AML-193 (cell line): ENCODE results near the gene ZNF32.
A peak's percentile ranks its signal among the peaks of the same experiment; 100 is the strongest.
"Not testable (repeated sequence)": the region's sequence is repeated elsewhere in the genome, so short reads cannot be mapped to it uniquely, and the experiment has no call there.

Experiments
- DNase-seq, 2 experiments: peaks; one replicate each; lab custom pipeline; 2025; lab: John Stamatoyannopoulos, UW

The ZNF32 gene

DNA sequence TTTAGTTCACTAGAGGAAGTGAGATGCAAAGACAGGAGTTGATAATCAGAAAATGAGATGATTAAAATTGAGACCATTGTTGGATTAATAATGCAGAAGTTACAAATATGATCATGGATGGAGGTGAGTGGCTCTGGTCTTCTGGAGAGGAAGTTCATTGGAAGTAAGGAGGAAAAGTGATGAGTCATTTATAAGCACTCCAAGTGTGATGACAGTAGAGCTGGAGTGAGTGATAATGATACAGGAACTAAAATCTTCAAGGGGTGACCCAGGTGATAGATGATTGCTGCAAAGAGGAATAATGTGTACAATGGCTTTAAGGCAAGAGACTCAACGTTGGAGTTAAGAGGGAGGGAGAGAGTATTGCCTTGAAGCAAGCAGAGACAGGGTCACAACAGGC lies 20.7 kb downstream of the ZNF32 start:
- no peak for DNase-seq

DNA sequence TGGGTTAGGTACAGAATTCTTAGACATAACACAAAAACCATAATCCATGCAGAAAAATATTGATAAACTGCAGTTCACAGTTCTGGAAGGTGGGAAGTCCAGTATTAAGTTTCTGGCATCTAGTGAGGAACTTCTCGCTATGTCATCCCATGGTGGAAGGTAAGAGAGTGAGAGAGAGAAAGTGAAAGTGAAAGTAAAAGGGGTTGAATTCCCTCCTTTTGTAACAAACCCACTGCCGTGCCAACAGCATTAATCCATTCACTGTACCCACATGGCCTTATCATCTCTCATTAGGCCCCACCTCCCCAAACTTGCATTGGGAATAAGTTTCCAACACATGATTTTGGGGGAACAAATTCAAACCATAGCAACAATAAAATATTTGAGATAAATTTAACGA lies 25.3 kb downstream of the ZNF32 start:
- peak in 1 of 2 experiments; percentile 17 for DNase-seq

DNA sequence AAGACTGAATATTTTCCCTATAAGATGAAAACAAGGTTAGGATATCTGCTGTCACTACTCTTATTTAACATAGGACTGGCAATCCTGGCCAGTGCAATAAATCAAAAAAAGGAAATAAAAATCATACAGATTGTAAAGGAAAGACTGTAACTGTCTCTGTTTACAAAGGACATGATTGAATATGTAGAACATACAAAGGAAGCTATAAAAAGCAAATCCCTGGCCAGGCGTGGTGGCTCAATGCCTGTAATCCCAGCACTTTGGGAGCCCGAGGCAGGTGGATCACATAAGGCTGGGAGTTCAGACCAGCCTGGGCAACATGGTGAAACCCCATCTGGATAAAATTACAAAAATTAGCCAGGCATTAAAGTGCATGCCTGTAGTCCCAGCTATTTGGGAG lies 26.6 kb downstream of the ZNF32 start:
- no peak for DNase-seq

DNA sequence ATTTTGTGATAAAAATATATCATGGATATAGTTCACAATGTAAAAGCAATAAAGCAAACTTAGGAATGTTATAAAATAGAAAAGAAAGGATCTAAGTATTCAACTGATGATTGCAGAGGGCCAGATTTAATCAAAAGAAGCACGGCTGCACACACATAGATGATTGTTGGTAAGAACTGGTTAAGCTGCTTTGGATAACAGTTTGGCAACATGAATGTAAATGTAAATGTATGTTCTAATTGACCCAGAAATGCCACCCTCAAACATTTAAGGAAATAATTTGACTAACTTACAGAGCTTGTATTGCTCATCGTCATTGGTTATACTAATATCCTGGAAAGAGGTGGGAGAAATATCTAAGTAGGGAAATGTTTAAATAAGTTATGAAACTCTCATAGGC lies 29.3 kb downstream of the ZNF32 start:
- no peak for DNase-seq

DNA sequence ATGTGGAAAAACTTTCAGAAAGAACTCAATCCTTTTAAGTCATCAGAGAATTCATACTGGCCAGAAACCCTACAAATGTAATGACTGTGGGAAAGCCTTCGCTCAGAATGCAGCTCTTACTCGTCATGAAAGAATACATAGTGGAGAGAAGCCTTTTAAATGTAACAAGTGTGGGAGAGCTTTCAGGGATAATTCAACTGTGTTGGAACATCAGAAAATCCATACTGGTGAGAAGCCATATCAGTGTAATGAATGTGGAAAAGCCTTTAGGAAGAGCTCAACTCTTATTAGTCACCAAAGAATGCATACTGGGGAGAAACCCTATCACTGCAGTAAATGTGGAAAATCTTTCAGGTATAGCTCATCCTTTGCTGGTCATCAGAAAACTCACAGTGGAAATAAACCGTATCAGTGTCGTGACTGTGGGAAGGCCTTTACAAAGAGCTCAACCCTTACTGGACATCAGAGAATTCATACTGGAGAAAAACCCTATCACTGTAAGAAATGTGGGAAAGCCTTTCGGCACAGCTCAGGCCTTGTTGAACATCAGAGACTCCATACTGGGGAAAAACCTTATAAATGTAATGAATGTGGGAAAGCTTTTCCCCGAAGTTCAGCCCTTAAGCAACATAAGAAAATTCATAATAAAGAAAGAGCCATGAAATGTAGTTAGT lies 31.8 kb downstream of the ZNF32 start:
- no peak for DNase-seq

DNA sequence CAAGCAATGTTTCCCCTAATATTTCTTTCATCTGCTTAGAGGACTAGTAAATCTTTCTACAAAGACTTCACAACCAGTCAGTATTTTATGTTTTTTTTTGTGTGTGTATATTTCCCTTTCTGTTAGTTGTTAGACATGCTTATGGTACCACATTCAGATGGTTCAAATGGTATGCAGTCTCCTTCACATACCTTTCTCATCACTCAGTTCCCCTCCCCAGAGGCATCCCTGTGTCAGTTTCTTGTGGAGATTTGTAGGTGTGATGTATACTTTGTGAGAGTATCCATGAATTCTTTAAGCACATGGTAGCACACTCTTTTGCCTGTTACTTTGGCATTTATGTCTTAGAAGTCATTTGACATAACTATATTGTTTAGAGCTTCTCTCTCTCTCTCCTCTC lies 38.0 kb downstream of the ZNF32 start:
- no peak for DNase-seq

DNA sequence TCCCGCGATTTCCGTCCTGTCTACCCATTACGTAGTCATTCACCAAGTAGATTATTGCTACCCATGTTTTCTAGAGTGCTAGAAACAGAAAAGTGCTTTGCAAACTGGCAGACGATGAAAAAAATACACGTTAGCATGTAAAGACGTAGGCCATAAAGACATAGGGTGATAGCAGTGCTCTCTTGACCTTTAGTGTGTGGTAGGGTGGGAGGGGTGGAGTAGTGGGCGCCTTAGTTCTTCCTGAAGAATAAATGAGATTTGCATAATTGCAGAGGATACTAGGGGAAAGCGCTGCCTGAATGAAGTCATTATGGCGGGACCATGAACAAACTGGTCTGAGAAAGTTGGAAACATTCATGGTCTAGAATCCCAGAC lies 41.5 kb downstream of the ZNF32 start:
- DNase-seq = no peak

DNA sequence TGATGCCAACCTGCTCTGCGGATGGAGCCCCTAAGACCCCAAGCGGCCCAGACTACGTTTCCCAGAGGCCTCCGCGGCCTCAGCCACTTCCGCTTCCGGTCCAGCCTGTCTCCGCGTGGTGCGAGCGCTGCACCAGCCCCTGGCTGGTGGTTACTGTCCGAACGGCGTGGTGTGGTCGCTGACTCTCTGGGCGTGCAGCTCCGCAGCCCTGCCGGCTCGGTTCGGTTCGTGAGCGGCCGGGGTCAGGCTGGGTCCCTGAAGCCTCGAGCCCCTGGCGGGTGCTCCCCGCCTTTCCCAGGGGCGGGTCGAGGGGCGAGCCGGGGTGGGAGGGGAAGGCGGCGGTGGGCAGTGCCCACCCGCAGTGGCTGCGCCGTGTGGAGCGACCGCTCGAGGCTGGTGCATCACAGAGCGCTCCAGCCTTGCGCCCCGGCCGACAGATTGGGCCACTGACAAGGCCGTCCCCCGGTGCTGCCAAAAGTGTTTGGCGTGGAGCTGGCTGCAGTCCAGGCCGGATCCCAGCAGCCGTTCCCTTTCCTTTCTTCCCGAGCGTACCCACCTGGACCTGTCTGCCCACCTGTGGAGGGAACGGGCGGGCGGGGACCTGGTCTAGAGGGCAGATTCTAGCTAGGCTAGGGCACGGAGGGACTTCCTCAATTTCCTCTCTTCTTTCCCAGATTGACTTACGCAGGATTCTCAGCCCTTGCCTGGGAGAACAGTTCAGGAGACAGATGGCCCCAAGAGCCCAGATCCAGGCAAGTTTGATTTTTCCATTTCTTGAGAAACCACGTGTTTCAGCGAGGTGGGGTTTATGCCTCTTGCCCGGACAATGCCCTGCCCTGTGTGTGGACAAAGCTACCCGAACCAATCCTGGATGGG lies 42.1 kb downstream of the ZNF32 start, which contains the start of gene ZNF485:
Gene ZNF485, plus strand, starts transcription at position 116 of the 876 bp plus-strand sequence. Its CDS starts 613 bp downstream, at position 729.
- peak; percentile 58 to 64 for DNase-seq

DNA sequence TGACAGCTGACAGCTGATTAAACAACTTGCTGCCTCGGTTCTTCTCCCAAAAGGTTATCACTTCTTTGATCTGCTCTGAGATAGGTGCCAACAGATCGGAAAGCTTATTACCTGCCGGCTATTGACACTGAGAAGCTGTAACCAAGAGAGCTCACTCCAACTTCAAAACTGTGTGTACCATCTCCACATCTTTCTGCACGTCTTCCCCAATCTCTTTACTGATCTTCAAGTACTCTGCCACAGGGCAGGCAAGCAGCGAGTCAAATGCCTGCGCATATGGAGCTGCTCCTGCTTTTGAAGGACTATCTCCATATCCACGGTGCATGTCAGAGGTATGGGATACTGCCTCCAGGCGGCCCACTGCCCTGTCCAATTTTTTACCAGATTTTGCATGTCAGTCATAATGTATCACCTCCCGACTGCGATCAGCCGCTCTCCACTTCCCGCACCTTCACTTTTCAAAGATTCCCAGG lies 42.8 kb downstream of the ZNF32 start:
- DNase-seq = no peak

DNA sequence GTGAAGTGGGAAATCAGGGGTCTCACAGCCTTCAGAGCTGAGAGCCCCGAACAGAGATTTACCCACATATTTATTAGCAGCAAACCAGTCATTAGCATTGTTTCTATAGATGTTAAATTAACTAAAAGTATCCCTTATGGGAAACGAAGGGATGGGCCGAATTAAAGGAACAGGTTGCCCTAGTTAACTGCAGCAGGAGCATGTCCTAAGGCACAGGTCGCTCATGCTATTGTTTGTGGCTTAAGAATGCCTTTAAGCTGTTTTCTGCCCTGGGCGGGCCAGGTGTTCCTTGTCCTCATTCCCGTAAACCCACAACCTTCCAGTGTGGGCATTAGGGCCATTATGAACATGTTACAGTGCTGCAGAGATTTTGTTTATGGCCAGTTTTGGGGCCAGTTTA lies 47.1 kb downstream of the ZNF32 start:
- DNase-seq = not testable (repeated sequence)

DNA sequence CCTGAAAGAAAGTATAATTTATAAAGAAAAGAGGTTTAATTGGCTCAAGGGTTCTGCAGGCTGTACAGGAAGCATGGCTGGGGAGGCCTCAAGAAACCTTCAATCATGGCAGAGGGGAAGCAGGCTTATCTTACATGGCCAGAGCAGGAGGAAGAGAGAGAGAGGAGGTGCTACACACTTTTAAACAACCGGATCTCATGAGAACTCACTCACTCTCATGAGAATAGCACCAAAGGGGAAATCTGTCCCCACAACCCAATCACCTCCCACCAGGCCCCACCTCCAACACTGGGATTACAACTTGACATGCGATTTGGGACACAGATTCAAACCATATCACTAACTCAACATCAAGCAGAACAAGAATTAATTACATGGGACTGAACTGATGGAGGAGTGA lies 49.3 kb downstream of the ZNF32 start:
- no peak for DNase-seq

DNA sequence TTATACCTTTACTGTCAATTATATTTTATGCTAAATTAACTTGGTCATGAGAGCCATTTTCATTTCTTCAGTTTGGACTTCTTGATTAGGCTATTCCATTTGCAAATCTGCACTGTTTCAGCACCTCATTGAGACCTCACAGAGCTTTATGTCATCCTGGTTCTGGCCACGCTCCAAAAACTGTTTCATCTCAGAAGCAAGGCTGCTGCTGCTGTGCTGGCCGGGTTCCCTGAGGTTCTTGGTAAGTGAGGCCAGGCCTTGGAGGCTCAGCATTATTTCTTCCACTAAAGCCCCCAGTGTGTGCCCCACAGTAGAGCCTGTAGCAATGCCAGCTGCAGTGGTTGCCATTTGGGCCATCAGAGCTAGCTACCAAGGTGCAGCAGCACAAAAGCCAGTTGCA lies 50.2 kb downstream of the ZNF32 start:
- DNase-seq = no peak

DNA sequence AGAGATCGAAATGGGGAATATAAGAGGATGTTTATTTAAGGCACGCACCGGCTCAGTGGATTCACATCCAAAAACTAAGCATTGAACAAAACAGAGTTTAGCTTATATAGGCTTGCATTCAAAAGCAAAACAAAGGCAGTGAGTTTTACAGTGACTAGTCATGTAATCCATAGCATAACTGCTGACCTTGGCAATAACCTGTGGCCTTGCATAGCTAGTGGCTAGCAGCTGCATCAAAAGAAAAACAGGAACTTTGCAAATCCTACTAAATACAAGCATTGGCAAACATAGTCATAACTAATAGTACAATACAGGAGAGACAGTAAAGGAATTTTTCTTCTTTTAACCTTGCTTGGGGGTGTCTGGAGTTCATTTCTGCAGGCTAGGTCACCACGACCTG lies 52.1 kb downstream of the ZNF32 start:
- peak; percentile 27 to 54 for DNase-seq

DNA sequence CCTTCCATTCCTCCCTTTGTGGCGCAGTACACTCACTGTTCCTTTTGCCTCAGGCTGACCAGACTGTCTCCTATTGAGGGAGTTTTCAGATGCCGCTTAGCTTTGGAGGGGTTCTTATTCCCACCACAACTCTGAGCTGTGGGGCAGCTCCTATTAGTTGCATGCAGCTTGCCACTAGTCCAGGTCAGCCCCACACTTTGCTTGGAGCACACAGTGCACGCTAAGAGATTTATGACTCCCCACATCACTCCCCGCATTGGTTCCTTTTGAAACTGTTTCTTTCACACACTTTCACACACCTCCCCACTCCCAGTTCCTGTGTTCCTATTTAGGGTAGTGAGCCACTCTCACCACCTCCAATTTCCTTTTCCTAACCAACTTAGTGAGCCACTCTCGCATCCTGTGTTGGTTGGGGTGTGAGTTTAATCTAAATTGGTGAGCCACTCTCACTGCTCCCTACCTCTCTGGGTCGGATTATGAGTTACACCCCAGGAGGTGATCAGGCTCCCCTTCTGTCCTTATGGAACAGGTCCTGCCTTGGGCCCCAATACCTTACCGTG lies 52.9 kb downstream of the ZNF32 start:
- no peak for DNase-seq

DNA sequence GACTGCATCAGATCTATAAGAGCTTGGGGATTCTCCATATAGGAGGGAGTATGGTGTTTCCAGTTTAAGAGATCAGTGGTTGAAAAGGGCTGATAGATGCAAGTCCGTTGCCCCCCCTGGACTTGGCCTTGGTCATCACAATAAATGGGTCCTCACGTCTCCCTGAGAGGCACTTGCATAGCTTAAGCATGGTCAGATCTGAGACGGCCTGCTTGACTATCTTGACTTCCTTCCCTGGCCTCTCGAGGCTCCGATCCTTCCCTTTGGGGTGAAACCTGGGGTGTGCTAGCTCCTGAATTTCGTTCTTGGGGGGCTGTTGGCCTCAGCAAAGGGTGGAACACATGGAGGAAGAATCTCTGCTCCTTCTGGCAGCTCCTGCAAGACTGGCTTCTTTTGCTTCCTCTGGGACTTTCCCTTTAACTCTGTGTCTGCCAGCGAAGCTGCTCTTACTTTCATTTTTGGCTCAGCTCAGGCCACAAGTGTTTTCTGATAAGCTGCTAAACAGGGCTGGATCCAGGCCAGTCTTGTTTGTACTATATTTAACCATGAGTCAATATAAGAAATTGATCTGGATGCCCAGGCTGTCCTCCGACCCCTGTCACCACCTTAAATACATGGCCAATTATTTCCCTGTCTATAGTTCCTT lies 53.6 kb downstream of the ZNF32 start:
- no peak for DNase-seq
